Measurements from ENCODE around the gene HS3ST3A1.
"Not testable (repeated sequence)": the region's sequence is repeated elsewhere in the genome, so short reads cannot be mapped to it uniquely, and the experiment has no call there.

HS3ST3A1 gene

GRCh38 chr17:13534946-13535345 is 66.8 kb downstream of the HS3ST3A1 start:
- DNase-seq, result no peak

GRCh38 chr17:13531721-13532120 is 70.0 kb downstream of the HS3ST3A1 start:
- no peak for DNase-seq

GRCh38 chr17:13525876-13526275 is 75.9 kb downstream of the HS3ST3A1 start:
- DNase-seq, result no peak

- DNase-seq, result no peak
These were observed 78.6 kb downstream of the HS3ST3A1 start for GRCh38 chr17:13523164-13523563.

- no peak for DNase-seq
These were observed 79.0 kb downstream of the HS3ST3A1 start for GRCh38 chr17:13522749-13523148.

- no peak for DNase-seq
These were observed 79.9 kb downstream of the HS3ST3A1 start for GRCh38 chr17:13521784-13522183.

GRCh38 chr17:13520899-13521572 is 80.7 kb downstream of the HS3ST3A1 start:
- no peak for DNase-seq

GRCh38 chr17:13518261-13519000 is 83.3 kb downstream of the HS3ST3A1 start:
- no peak for DNase-seq

GRCh38 chr17:13513039-13513405 is 88.7 kb downstream of the HS3ST3A1 start:
- no peak for DNase-seq

- DNase-seq, result no peak
These were observed 91.7 kb downstream of the HS3ST3A1 start for GRCh38 chr17:13510062-13510461.

GRCh38 chr17:13509527-13509926 is 92.2 kb downstream of the HS3ST3A1 start:
- no peak for DNase-seq

- DNase-seq, result no peak
These were observed 92.8 kb downstream of the HS3ST3A1 start for GRCh38 chr17:13508896-13509295.

GRCh38 chr17:13503526-13503925 is 98.2 kb downstream of the HS3ST3A1 start:
- DNase-seq, result no peak

GRCh38 chr17:13502263-13502662 is 99.5 kb downstream of the HS3ST3A1 start:
- no peak for DNase-seq

GRCh38 chr17:13500947-13501346 is 100.8 kb downstream of the HS3ST3A1 start:
- DNase-seq, result no peak

GRCh38 chr17:13498184-13498583 is 103.5 kb downstream of the HS3ST3A1 start:
- DNase-seq, result no peak

- DNase-seq, result not testable (repeated sequence)
These were observed 105.1 kb downstream of the HS3ST3A1 start for GRCh38 chr17:13496553-13497056.

- no peak for DNase-seq
These were observed 106.3 kb downstream of the HS3ST3A1 start for GRCh38 chr17:13495423-13495822.

GRCh38 chr17:13492737-13493122 is 109.0 kb downstream of the HS3ST3A1 start:
- no peak for DNase-seq

GRCh38 chr17:13491916-13492736 is 109.6 kb downstream of the HS3ST3A1 start:
- DNase-seq, result no peak

- no peak for DNase-seq
These were observed 110.2 kb downstream of the HS3ST3A1 start for GRCh38 chr17:13491491-13491890.

- no peak for DNase-seq
These were observed 110.7 kb downstream of the HS3ST3A1 start for GRCh38 chr17:13490906-13491482.

GRCh38 chr17:13490427-13490826 is 111.3 kb downstream of the HS3ST3A1 start:
- DNase-seq, result no peak
